Right forelimb (tissue), 1 donor: ENCODE measurements around the gene DCUN1D4.
A peak's percentile ranks its signal among the peaks of the same experiment; 100 is the strongest.
"Not testable (repeated sequence)": the region's sequence is repeated elsewhere in the genome, so short reads cannot be mapped to it uniquely, and the experiment has no call there.

ENCODE experiments used
- DNase-seq: peaks from one replicate; pipeline ENCODE4 v3.0.0-alpha.2; 2018

The DCUN1D4 gene

DNA sequence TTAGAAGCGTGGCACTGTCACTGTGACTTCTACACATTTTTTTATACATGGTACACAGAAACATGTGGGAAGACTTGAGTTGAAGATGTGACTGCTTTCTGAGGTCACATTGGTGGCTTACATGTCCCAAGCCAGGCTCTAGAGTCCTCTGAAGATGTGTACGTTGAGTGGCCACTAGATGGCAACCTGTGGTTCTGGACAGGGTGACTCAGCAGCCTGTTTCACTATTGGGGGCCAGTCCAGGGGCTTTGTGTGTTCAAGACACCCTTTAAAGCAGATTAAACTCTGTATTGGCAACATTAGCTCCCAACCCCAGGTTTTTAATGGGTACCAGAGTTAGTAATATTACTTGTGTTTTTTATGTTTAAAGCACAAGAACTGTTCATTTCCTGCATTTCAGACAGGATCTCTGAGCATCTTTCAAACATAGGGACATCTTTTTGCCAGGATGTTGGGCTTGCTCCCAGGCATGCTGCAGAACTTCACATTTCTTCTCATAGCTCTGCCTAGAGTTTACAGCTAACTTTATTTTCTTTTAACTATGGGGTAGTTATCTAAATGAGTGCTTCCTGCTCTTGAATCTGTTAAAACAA is 53.0 kb downstream of the DCUN1D4 start:
- DNase-seq = peak; percentile 60

DNA sequence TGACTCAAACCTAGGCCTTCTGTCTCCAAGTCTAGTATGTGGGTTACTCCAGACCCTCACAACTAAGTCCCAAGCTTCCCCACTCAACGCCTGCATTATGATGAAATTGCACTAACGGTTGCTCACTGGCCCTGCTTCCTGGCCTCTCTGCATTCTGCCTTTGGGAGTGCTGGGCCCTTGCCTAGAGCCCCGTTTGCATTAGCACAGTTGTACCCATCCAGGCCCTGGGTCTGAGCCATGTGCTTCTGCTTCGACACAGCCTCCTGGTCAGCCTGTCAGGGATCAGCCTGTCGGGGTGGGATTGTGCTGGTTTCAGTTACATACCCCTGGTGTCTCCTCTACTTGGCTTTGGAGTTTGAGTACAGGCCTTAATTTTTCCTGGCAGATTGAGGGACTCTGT is 58.4 kb downstream of the DCUN1D4 start:
- no peak for DNase-seq

DNA sequence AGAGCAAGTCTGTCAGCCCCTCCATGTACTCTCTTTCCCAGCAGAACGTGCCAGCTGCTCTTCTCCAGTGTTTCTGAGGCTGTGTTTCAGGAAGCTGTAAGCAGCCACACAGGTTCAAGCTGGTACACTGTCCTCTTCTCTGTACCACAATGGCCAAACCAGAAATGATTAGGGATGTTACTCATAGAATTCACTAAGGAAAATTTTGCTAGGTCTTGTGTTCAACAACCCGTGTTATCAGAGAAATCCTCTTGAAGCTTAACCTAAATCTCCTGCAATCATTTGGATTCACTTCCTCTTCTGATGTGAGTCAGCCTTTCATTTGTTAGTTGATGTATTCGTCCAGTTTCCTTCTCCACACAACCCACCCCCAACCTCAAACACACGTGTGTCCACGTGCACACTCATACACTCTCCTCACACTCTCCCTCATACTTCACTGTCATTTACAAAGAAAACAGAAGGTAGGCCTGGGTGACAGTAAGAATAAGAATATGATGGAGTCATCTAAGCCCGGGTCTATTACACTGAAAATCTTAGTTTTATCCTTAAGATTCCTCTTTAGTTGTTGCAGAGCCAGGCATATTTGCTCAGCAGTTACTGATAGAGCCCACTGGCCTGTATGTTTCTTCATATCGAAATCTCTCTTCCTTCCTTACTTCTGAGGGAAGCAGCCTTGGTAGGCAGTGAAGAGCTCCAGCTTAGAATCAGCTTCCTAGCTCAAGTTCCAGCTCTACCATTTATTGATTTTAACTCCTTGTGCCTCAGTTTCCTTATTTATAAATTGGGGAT is 63.4 kb downstream of the DCUN1D4 start:
- no peak for DNase-seq

DNA sequence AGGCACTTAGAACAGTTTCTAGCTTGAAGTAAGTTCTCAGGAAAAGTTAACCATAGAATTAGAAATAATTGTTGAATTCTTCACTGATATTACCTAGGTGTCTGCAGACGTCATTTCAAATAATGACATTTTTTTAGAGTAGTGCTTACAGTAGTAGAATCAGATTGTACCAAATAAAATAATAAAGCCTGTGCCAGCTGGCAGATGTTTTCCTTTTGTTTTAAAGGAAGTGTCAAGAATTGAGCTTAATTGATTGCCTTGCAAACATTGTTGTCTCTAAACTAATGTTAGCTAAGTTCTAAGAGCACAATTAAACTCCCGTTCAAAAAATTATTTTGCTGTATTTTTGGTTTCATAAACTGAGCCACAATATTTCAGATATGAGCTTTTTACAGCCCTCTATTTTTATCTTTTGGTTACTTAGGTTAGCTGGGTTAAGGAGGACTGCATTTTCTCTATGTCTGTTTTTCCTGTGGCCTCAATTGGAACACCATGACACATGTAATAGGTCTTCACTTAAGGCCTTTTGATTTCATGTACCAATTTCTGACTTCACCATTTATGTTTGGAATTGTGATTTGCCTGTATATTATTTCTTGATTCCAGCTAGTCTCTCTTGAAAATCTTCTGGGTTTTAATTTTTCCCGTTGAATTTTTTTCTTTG is 64.2 kb downstream of the DCUN1D4 start:
- no peak for DNase-seq

DNA sequence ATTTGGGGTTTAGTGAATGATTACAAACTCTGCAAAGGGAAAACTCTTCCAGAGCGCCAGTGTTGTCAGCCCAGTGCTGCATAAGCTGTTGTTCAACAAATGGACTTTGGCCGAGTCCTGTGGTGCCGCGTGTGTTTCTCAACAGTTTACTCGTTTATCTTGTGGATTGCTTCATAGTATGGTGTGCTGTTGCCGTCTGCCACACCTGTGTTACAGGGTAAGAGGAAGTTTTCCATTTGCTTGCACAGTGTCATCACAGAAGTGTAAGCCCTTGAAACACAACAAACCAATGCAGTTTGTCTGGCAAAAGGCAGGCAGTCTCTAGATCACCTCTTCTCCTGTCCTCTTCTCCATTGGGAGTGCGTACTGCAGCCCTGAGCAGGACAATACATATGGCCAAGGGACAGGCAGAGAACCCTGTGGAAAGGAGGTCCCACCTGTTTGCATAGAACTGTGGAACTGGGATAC is 66.3 kb downstream of the DCUN1D4 start:
- DNase-seq = no peak

DNA sequence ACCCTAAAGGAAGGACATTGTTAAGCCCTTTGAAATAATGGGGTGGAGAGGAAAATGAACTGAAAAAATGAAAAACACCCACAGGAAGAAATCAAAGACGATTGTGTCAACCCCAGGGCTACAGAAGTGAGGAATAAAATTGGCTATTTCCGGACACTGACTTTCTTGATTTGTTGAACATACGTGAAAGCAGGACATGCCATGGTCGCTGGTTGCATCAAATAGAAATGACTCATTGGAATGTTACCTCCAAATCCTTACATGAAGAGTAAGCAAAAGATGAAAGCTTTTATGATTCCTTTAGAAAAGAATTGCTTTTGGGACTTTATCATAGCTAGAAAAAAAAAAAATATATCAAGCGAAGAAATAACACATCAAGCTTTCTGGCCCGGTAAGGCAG is 75.3 kb downstream of the DCUN1D4 start:
- DNase-seq = no peak

DNA sequence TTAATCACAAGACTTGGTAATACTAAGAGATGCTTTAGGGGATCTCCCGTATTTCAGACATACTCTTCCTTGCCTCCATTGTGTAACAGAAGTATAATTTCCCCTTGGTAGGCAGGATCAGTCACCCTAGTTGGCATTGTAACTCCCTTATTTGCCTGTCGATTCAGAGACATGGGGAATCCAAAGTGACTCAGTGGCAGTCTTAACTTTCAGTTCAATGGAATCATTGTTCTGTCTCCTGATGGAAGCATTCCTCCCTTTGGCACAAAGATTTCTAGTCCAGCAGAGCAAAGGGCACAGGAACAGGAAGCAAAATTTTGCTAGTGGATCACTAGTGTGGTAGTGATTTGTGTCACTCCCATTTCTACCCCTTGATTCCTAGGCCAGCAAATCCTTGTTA is 80.4 kb downstream of the DCUN1D4 start:
- DNase-seq = no peak

DNA sequence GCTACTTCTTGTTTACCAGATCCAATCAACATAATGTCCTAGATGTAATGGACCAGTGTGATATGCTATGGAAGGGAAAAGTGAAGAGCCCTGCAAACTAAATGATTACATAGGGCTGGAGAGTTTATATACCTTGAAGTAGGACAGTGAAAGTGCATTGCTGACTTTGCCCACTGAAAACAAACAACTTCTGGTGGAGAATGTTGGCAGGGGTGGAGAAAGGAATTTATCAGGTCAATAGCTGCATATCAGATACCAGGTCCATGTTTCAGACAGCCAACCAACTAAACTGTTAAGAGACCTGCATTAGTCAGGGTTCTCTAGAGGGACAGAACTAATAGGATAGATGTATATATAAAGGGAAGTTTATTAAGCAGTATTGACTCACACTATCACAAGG is 82.4 kb downstream of the DCUN1D4 start:
- DNase-seq = no peak

DNA sequence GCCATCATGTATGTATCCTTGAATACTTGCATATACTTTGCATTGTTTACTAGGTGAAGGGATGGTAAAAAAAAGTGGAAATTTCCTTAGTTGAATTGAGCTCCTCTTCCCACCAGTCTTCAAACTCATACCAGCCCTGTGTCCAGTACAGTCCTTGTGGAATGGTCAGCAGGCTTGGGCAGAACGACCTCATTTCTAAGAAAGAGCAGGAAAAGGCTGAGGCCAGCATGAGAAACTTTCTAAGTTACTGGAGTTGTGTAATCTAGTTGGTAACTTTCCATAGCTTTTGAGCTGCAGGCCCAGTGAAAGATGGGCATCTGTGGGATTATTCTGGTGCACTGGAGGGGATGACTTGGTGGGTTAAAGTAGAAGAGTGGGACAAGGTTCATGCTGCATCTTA is 87.6 kb downstream of the DCUN1D4 start:
- no peak for DNase-seq

DNA sequence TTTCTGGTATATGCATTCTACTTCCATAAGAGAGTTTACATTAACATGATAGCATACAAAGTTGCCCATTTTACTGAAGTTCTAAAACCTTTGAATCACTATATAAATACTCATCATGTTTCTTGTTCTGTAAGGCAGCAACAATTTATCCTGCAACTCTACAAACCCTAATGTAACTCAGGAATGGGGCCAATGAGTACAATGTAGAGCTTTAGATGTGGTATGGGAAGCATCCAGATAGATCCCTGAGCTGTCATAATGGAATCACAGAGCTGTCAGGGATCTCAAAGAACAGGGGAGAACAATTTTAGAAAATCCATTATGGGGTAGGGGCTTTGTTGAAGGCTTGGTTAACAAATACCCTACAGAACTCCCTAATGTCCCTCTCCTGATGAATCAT is 88.5 kb downstream of the DCUN1D4 start:
- DNase-seq = no peak

DNA sequence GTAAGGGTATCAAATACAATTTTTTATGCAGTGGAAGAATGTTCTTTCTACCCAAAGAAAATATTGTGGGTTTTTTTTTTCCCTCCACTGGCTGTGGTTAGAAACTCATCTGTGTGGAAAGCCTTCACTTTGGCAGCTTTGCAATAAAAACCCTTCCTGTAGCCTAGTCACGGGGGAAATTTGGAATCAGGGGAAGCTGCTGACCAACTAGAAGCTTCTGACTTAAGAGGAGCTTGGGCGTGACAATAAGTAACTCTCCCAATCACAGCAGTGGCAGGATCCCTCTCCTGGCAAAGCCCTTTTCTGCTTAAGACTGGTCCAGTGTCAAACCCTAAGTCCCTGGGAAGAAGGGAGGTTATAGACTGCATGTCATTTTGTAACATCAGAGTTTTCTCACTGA is 89.3 kb downstream of the DCUN1D4 start:
- DNase-seq = no peak

DNA sequence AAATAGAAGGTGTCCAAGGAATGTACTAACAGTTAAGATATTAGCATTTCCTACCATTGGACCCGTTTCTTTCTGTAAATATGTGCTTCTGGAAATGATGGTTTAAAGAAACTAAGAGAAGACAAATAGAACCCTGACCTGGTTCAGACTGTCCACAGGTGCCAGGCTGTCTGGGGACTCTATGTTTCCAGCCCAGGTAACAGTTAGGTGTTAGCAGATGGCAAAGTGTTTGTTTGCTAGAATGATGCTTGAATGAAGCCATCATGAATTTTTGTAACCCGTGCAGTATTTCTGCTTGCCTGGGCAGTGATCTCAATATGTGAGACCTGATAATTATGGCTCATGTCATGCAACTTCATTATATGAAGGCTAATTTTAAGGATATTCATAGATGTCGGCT is 89.7 kb downstream of the DCUN1D4 start:
- no peak for DNase-seq

DNA sequence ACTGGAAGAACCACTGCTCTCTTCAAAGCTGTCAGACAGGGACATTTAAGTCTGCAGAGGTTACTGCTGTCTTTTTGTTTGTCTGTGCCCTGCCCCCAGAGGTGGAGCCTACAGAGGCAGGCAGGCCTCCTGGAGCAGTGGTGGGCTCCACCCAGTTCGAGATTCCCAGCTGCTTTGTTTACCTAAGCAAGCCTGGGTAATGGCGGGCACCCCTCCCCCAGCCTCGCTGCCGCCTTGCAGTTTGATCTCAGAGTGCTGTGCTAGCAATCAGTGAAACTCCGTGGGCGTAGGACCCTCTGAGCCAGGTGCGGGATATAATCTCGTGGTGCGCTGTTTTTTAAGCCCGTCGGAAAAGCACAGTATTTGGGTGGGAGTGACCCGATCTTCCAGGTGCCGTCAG is 97.5 kb downstream of the DCUN1D4 start:
- DNase-seq = not testable (repeated sequence)

DNA sequence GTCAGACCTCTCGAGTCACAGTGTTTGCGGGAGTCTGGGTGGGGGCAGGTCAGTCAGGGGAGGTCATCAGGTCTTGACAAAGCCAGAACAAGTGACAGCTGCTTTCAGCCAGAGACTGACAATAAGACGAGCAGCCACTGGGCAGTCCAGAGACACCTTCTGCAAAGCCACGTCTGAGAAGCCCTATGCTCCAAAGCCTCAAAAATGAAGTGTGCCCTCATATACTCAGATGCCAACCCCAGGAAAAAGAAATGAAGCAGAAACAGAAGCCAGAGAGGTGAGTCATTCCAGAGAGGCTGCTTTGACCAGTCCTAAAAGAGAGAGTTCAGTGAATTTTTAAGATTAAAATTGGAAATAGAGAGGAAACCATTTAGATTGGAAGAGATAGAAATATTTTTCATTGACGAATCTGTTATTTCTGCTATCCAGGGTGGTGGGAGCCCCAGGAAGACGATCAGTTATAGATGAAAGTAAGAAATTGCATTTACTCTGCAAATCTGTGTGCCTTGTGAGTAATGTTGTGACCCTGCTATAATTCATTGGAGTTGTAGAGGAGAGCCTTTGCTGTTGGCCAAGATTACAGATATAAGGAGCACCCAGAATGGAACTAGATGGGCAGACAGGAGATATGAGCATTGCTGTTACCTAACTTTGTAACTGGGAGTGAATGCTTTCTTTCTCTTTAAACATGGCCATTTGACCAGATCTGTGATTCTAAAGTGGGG is 99.3 kb downstream of the DCUN1D4 start:
- no peak for DNase-seq

DNA sequence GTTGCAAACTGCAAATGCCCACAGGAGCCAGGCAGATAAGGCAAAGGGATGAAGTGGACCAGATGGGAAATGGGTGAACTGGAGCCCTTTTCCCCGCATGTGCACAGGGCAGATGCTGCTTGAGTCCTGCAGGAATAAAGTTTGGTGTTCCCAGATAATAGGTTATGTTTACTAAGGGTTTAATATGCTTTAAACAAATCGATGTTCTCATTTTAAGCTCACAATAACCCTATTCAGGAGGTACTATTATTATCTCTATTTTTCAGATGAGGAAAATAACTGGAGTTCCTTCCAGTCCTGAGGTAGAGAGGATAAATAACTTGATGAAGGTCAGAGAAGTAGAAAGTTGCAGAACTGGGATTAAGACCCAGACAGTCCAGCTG is 99.9 kb downstream of the DCUN1D4 start:
- DNase-seq = no peak

DNA sequence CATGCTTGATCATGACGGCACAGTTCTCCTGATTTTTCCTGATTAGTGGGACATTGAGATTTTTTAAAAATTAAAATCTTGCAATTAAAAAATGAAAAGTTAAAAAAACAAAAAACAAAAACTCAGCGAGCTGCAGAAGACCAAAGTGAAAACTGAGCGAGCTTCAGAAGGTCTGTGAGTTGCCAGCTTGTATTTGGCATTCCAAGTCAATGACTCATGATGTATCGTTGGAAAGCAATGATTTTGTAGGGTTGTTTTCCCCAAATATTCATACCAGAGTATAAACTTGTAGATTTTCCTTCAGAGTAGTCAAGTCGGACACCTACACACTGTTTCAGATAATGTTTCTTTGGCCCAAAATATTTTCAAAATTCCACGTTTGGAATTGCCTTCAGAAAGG is 100.3 kb downstream of the DCUN1D4 start:
- DNase-seq = no peak

DNA sequence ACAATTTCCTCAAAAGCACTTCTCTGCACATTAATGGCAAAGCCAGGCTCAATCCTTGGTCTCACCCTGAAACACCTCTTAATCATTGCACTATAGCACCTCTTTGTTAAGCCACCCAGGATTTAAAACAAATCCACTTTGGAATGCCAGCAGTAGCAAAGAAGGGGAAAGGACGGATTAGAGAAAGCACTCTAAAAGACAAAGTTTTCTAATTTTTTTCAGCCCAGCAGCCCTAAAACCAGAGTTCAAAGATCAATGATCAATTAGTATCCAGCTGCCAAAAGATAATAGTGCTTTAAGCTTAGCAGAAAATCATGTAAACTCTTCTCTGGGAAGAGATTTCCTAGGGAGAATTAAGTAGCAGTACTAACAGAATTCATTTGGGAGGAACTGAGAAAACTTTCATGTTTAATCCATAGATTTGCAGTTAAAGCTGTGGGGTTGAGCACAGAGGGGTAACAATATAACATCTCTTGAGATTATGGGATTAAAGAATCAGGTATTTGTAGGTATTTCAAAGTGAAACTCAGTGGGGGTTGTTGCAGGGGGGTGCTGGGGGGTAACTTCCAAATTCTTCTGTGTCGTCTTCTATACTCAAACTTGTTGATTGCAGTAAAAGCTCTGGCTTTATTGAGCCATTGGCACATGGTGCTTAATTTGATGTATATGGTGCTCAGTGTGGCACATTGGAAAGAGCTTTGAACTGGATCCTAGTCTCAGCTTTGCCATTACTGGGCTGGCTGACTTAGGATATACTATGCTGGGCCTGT is 115.4 kb downstream of the DCUN1D4 start:
- no peak for DNase-seq

DNA sequence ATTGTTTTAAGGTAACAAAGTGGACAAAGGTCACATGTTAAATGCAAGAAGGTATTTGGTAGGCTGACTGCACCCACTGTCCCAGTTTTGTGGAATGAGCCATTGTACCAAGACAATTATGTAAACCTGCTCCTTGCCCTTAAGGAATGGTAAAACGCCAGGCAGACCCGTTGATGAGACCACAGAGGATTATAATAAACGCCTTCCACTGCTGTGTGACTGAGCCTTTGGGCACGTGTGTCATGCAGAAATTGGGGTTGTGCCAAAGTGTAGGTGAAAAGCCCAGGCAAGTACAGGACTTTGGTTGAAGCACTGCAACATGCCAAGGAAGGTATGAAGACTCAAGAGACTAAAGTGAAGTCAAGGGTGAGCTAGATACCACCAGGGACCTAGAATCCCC is 117.5 kb downstream of the DCUN1D4 start:
- no peak for DNase-seq

DNA sequence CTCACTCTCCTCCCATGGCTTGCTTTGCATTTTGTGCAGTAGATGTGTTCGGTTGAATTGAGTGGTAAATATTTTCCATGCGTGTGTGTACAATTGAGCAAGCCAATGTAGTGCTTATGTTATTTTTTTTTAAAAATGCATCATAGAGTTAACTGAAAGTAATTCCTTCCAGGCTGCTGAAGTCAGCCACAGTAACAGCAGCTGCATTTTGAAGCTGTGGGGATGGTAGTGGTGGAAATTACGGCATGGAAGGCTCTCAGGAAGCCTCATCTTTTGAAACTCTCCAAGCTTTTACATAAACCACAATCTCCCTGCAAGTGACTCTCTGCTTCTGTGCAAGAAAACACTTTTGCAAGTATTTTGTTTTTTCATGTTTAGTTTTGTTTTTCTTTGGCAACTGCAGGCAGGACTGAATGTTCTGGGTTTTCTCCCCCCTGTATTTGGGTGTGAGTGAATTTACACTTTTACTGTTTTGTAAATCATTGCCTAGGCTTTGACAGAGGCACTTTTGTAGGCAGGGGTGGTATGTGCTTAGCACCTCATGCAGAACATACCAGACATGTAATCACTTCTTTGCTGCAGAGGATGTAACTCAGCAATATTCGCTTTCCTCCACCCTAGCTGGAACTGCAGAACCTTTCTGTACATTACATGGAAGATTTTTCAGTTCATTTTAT is 121.0 kb downstream of the DCUN1D4 start:
- no peak for DNase-seq

DNA sequence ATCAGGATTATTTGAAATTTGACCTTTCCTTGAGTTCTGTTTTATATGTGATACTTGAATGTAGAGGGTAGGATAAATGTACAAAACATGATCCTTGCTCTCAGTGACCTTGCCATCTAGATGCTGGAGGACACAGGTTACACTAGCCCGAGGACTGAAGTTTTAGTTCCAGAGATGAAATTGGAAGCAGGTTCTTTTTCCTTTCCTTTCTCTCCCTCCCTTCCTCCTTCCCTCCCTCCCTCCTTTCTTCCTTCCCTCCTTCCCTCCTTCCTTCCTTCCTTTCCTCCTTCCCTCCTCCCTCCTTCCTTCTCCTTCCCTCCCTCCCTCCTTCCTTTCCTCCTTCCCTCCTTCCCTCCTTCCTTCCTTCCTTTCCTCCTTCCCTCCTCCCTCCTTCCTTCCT is 122.9 kb downstream of the DCUN1D4 start:
- DNase-seq = no peak
